Activated CD8-positive, alpha-beta memory T cell treated with anti-CD3 and anti-CD28 coated beads, Interleukin-2, amount 50 U/mL, for 1 hour (primary cell): Measurements from ENCODE around the gene NMRAL1.
A peak's percentile ranks its signal among the peaks of the same experiment; 100 is the strongest.

Source experiments
- DNase-seq: peaks from one replicate; pipeline ENCODE4 v3.0.0-alpha.2; 2020; ENCODE audit errors: extremely low read depth

The NMRAL1 gene

DNA sequence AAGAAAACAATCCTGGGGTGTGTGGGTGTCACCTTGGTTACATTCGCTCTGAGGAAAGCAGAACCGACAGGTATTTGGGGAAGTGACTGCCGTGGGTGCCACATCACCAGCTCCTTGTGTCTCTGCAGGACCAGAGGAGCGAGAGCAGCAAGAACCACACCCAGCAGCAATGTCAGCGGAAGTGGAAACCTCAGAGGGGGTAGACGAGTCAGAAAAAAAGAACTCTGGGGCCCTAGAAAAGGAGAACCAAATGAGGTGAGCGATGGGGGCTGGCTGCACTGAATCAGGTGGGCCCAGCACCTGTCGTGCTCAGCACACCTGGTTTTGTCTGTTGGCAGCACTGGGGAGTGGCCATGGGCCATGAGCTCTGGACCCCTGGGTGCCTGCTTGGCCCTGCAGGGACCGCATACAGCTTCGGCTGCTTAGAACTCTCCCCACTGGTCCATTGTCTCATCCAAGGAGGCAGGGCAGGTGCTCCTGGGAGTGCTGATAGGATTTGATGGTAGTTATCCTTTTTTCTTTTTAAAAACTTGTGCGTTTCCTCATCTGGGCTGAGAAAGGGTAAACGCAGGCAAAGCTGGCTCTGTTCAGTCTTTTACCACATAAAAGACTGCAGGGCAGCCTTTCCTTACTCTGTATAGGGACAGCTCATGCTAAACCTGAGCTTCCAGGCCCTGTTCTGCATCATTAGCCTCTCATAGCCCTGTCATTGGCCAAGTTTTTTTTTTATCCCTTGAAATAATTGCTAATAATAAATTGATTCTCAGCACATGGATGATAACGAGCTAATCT, 31.1 kb upstream of the NMRAL1 start:
- peak; percentile 81 for DNase-seq

DNA sequence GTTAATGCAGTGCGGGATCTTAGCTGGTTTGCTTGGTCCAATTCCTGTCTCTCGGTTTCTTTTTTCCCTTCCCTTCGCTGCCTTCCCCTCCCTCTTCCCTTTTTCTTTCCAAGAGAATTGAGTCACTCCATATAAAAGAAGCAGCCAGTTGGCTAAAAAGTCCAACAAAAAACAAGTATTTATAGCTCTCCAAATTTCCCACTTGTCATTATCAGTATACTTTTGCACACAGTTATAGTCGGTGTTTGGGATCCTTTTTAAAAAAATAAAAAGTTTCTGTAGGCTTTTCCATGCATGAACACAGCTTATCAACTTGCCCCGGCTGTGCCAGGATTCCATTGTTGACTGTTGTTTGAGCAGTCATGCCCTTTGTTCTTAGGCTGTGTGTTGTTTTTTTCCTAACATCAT, 26.6 kb upstream of the NMRAL1 start:
- DNase-seq: no peak

- DNase-seq: no peak
Measured at GRCh38 chr16:4500272-4500671, 25.8 kb upstream of the NMRAL1 start.

GRCh38 chr16:4499196-4499555, 24.8 kb upstream of the NMRAL1 start:
- no peak for DNase-seq

DNA sequence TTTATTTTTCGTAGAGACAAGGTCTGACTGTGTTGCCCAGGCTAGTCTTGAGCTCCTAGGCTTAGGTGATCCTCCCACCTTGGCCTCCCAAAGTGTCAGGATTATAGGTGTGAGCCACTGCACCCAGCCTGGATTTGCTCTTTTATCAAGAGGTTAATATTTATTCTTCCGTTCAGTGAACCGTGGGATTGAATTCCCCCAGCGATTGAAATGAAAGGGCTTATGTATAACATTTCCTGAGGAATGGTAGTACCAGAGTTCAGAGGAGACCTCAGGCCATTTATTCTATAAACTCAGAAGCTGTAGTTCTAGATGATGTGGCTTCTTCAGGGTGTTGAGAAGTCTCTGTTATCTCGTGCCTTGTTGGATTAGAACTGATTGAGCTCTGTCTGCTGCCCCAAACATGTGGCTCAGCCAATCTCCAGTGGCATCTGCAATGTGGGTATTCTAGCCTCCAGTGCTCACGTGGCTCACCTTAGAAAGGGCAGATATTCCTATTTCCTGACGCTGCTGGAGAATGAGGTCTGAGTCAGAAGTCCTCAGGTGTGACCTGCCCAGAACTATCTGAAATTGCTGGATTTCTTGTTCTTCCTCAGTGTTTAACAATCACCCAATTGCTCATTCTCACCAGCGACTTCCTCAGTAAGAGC, 24.2 kb upstream of the NMRAL1 start:
- DNase-seq: no peak

DNA sequence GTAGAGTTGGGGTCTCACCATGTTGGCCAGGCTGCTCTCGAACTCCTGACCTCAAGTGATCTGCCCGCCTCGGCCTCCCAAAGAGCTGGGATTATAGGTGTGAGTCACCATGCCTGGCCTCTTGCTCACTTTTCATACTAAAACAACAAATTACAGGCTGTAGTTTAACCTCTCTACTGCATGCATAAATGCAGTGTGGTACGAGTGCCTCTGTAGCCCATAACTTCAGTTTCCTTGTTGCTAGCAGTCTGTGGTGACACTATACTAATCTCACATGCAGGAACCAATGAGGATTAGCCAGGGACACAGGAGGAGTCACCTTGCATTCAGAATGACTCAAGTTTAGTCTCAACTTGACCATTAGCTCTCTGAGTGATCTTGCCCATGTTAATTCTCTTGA, 21.9 kb upstream of the NMRAL1 start:
- DNase-seq: no peak

DNA sequence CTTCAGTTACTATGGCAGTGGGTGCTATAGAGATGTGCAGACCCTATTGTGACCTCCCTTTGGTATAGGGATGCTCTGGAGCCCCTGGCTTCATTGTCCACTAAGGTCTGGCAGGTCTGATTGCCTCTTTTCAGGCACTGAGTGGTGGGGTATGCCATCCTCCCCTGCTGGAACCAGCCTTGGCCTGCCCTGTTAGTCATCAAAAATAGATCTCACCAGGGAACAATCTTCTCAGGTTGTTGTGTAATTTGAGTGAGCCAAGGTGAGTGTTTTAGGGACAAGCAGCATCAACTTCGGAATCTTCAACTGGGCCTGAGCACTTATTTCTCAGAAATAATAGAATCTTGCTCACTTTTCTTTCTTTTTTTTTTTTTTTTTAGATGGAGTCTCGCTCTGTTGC, 21.3 kb upstream of the NMRAL1 start:
- DNase-seq: no peak

DNA sequence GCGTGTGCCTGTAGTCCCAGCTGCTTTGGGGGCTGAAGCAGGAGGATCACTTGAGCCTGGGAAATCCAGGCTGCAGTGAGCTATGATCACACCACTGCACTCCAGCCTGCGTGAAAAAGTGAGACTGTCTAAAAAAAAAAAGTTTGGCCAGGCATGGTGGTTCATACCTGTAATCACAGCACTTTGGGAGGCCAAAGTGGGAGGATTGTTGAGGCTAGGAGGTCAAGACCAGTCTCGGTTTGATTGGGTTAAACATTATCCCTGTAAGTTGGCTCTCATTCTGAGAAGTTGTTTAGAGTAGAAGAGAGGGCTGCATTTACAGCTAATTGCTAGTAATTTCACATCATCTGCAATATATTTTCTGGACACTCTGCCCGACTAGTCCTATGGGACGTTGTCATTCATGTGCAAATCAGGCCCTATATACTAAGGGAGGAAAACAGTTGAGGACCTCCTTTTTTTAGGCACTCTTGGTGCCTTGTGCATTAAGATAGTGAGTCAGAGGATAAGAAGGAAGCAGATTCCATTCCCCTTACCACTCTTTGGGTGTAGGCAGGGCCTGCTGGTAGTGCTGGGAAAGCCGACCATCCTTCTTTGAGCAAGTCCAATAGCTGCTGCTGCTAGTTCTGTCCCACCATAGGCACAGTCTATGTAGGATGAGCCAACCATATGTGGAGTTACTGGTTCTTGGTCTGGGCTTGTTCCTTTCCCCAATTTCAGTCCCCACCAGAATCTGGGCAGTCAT, 20.5 kb upstream of the NMRAL1 start:
- no peak for DNase-seq

- DNase-seq: no peak
Measured at GRCh38 chr16:4491898-4492297, 17.5 kb upstream of the NMRAL1 start.

DNA sequence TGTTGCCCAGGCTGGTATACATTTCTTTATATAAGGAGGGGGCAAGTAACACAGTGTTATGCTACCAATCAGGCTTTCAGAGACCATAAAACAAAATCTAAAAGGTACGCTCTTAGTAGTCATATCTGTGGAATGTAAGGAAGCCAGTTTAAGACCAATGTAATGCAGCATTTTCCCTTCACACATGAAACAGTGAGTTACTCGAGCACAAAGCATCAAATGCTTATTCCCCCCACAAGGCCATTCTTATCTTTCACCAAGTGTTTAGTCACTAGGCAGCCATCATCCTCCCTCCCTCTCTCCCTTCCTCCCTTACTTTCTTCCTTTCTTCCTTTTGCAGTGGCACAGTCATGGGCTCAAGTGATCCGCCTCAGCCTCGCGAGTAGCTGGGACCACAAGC, 14.6 kb upstream of the NMRAL1 start:
- no peak for DNase-seq

GRCh38 chr16:4488499-4488967, 14.1 kb upstream of the NMRAL1 start:
- no peak for DNase-seq

- no peak for DNase-seq
Measured at GRCh38 chr16:4487955-4488498, 13.6 kb upstream of the NMRAL1 start.

DNA sequence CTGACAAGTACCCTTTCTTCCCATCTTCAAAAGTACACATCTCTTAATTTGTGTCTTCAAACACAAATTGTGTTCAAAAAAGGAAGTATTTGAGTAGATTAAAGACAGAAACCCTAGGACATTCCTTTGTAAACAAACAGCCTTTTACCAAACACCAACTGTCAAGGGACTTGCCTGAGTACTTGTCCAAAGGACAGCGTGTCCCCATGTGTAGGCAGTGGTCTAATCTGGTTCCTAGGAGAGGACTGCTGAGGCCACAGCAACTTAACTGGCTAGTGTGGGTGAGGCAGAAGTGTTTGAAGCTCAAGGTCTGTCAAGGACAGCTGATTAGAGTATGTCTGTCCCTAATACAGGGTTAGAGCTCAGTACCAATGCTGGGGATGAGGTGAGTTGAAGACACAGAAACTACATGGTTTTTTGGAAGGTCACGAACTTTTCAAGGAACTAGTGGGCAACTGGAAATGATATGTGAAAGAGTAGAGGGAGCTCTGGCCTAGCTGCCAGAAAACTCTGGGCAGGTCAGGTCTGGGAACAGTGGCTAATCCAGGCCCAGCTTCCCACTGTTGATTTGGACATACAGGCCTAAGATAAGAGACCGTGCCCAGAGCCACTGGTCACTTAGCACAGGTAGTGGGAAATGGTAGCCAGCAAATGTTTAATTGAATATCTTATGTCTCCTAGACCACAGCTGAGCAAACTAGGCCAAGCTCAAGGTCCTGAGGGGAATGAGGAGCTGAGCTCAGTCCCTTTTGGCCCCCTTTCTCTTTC, 11.9 kb upstream of the NMRAL1 start:
- no peak for DNase-seq

GRCh38 chr16:4481963-4482362, 7.5 kb upstream of the NMRAL1 start:
- no peak for DNase-seq

GRCh38 chr16:4481526-4481925, 7.1 kb upstream of the NMRAL1 start:
- no peak for DNase-seq

DNA sequence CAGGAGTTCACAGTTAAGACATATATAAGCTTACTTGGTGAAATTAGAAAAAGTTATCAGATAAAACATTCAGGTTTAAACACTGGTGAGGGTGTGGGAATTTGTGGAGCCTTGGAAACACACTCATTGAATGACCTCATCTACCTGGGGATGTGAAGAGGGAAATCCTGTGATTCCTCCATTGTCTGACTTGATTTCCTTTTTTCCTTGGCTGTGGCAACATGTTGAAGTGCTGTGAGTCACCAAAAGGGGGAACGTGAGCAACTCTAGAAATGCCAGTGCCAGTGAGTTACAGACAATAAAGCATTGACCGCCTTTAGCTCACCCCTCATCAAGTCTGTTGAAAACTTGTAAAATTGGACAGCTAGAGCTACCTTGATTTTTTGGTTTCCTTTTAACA, 3.5 kb upstream of the NMRAL1 start:
- no peak for DNase-seq

GRCh38 chr16:4475880-4476788, 1.7 kb upstream of the NMRAL1 start, which contains the start of gene HMOX2:
Gene HMOX2, plus strand, starts transcription at chr16:4476398. Its CDS starts 29,127 bp downstream, at chr16:4505525.
- DNase-seq: peak; percentile 66

DNA sequence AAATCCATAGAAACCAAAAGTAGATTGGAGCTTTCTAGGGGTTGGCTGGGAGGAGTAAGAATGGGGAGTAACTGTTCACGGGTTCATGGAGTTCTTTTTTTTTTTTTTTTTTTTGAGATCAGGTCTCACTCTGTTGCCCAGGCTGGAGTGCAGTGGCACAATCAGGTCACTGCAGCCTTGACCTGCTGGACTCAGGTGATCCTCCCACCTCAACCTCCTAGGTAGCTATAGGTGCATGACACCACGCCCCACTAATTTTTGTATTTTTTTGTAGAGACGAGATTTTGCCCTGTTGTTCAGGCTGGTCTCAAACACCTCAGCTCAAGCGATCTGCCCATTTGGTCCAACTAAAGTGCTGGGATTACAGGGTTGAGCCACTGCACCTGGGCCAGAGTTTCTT, 1.5 kb downstream of the NMRAL1 start:
- no peak for DNase-seq

DNA sequence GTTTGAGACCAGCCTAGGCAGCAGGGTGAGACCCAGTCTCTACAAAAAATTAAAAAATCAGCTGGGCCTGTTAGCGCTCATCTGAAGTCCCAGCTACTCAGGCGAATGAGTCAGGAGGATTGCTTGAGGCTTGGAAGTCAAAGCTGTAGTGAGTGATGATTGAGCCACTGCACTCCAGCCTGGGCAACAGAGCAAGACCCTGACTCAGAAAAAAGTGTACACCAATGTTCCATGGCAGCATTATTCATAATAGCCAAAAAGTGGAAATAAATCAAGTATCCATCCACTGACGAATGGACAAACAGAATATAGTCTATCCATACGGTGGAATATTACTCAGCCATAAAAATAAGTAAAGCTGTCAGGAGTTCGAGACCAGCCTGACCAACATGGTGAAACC, 2.6 kb downstream of the NMRAL1 start:
- DNase-seq: no peak

- DNase-seq: no peak
Measured at GRCh38 chr16:4468972-4469371, 5.5 kb downstream of the NMRAL1 start.

DNA sequence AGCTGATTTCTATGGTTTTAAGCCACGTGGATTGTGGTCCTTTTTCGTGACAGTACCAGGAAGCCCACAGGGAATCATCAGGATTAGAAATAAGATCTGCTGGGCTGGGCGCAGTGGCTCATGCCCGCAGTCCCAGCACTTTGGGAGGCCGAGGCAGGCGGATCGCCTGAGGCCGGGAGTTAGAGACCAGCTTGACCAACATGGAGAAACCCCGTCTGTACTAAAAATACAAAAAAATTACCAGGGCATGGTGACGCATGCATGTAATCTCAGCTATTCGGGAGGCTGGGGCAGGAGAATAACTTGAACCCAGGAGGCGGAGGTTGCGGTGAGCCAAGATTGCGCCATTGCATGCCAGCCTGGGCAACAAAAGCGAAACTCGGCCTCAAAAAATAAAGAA, 6.5 kb downstream of the NMRAL1 start:
- DNase-seq: no peak
